PC-3 (cell line): ENCODE data around the gene RNF8. TPM values are rescaled to one million over a fixed set of nuclear protein-coding genes. Genes with fewer than 3 reads are reported as not detected.

Experiments used
- ATAC-seq: fragments of 200-7000 bp; cut with Tn5 transposase; 2 replicates; pipeline ENCODE4 v1.9.1; 2020; ENCODE audit warnings: mild to moderate bottlenecking, moderate library complexity
- BruUV-seq: library from RNA; stranded (reverse); fragments of 400-500 nt; replicated peaks from 2 replicates; lab custom pipeline; 2021; lab: Mats Ljungman, UMichigan
- CTCF ChIA-PET: fragments of 300-600 bp; sonication (Branson Sonifier 250); formaldehyde crosslinking; loops from one replicate; lab custom pipeline; 2022; ENCODE audit warnings: antibody characterized with exemption; lab: Charles Lee
- POLR2A ChIA-PET: fragments of 300-600 bp; sonication (Branson Sonifier 250); formaldehyde crosslinking; loops from one replicate; lab custom pipeline; 2022; ENCODE audit warnings: antibody characterized with exemption; ENCODE audit not compliant: unreplicated experiment; lab: Charles Lee
- DNase-seq: peaks from one replicate; pipeline ENCODE4 v3.0.0-alpha.2; 2015
- H2AFZ ChIP-seq: fragments of 300-600 bp; sonication (generic); 2 replicates; pipeline ENCODE4 v1.6.0; 2016; ENCODE audit warnings: antibody characterized with exemption, low read length
- H3F3A ChIP-seq: fragments of 300-600 bp; sonication (generic); one replicate; pipeline ENCODE4 v1.6.0; 2017; ENCODE audit warnings: antibody characterized with exemption, low read length, control low read depth, mild to moderate bottlenecking; ENCODE audit not compliant: unreplicated experiment
- H3K27ac ChIP-seq: fragments of 300-600 bp; sonication (generic); 2 replicates; pipeline ENCODE4 v1.5.1; 2016; ENCODE audit warnings: mild to moderate bottlenecking, low read length
- H3K27me3 ChIP-seq: fragments of 300-600 bp; sonication (generic); 2 replicates; pipeline ENCODE4 v1.6.1; 2016; ENCODE audit warnings: low read length, mixed read lengths
- H3K36me3 ChIP-seq: fragments of 300-600 bp; sonication (generic); 2 replicates; pipeline ENCODE4 v1.6.1; 2016; ENCODE audit warnings: low read depth, mixed run types, low read length, mixed read lengths
- H3K4me1 ChIP-seq: fragments of 300-600 bp; sonication (generic); 2 replicates; pipeline ENCODE4 v1.5.1; 2016; ENCODE audit warnings: low read length; ENCODE audit not compliant: insufficient read depth
- H3K4me2 ChIP-seq: fragments of 300-600 bp; sonication (generic); 2 replicates; pipeline ENCODE4 v1.6.0; 2016; ENCODE audit warnings: low read length
- H3K4me3 ChIP-seq: fragments of 300-600 bp; sonication (generic); 2 replicates; pipeline ENCODE4 v1.5.1; 2016; ENCODE audit warnings: mild to moderate bottlenecking, low read length, mixed read lengths
- H3K79me2 ChIP-seq: fragments of 300-600 bp; sonication (generic); 2 replicates; pipeline ENCODE4 v1.6.1; 2017; ENCODE audit warnings: low read length, mixed read lengths
- H3K9ac ChIP-seq: fragments of 300-600 bp; sonication (generic); 2 replicates; pipeline ENCODE4 v1.6.0; 2016; ENCODE audit warnings: mild to moderate bottlenecking, low read length
- H3K9me2 ChIP-seq: fragments of 300-600 bp; sonication (generic); replicated peaks from 2 replicates; pipeline ENCODE4 v1.6.1; 2016; ENCODE audit warnings: mixed run types, low read length, mixed read lengths
- H3K9me3 ChIP-seq: fragments of 300-600 bp; sonication (generic); 2 replicates; pipeline ENCODE4 v1.6.1; 2016; ENCODE audit warnings: low read length, mixed read lengths
- H4K20me1 ChIP-seq: fragments of 300-600 bp; sonication (generic); 2 replicates; pipeline ENCODE4 v1.6.1; 2016; ENCODE audit warnings: low read length, mixed read lengths
- EZH2 ChIP-seq: fragments of 300-600 bp; sonication (generic); IDR thresholded peaks from one replicate; pipeline ENCODE4 v1.6.1; 2017; ENCODE audit warnings: antibody characterized with exemption, mild to moderate bottlenecking, low read length; ENCODE audit not compliant: unreplicated experiment
- EZH2phosphoT487 ChIP-seq: fragments of 300-600 bp; sonication (generic); IDR thresholded peaks from 2 replicates; pipeline ENCODE4 v1.6.1; 2018; ENCODE audit warnings: mild to moderate bottlenecking, antibody characterized with exemption, low read length, borderline replicate concordance
- intact Hi-C: fragments of 100-400 bp; cut with micrococcal nuclease; formaldehyde crosslinking; loops from 2 replicates; pipeline ENCODE4 v1.9.0; 2023
- total RNA-seq: library from RNA; depleted of rRNA; stranded (reverse); fragments of >200 nt; gene quantifications from 2 replicates; pipeline ENCODE4 v1.2.3, GENCODE V29; 2014
- TF ChIP-seq, protein P1 (sequence below): fragments of 300-600 bp; sonication (generic); conservative IDR thresholded peaks from 2 replicates; pipeline ENCODE4 v1.5.1; 2017; ENCODE audit warnings: antibody characterized with exemption, low read depth, mild to moderate bottlenecking, low read length

The RNF8 gene
- total RNA-seq, 1 experiment from 2014 or later = 28.1 TPM

GRCh38 chr6:37319856-37320480 is 33.8 kb upstream of the RNF8 start:
- H3F3A ChIP-seq = peaks cover 13% of the 10 kb centered on the region
- peaks cover 4% of the 10 kb centered on the region; the same call in 1 of the 2 replicates for H4K20me1 ChIP-seq
- intact Hi-C loops = loop anchor here (5.0 to 10.0 kb wide), 2 partner anchors 47 to 115 kb away; partner anchors contain the start of gene CMTR1
- DNase-seq (peak; percentile 71), ATAC-seq (no peak; the same call in 1 of the 2 replicates)
- H3K9me2 ChIP-seq = no peaks in the 10 kb centered on the region
- H3K4me2 ChIP-seq = peak overlapping the region; percentile 41
- TF ChIP-seq, protein P1, sequence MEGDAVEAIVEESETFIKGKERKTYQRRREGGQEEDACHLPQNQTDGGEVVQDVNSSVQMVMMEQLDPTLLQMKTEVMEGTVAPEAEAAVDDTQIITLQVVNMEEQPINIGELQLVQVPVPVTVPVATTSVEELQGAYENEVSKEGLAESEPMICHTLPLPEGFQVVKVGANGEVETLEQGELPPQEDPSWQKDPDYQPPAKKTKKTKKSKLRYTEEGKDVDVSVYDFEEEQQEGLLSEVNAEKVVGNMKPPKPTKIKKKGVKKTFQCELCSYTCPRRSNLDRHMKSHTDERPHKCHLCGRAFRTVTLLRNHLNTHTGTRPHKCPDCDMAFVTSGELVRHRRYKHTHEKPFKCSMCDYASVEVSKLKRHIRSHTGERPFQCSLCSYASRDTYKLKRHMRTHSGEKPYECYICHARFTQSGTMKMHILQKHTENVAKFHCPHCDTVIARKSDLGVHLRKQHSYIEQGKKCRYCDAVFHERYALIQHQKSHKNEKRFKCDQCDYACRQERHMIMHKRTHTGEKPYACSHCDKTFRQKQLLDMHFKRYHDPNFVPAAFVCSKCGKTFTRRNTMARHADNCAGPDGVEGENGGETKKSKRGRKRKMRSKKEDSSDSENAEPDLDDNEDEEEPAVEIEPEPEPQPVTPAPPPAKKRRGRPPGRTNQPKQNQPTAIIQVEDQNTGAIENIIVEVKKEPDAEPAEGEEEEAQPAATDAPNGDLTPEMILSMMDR = no peak
- no peaks in the 10 kb centered on the region for H3K27me3 ChIP-seq
- H3K79me2 ChIP-seq = no peaks in the 10 kb centered on the region
- H2AFZ ChIP-seq = no peak overlapping the region
- H3K27ac ChIP-seq = peak overlapping the region; percentile 71
- H3K4me3 ChIP-seq = no peak overlapping the region
- POLR2A ChIA-PET = interaction anchor here (0.7 kb wide), 1 partner anchor 135 kb away, joined by 3 read pairs; no protein-coding TSS in a partner anchor
- peaks cover 59% of the 10 kb centered on the region for H3K4me1 ChIP-seq
- H3K9ac ChIP-seq = 0 out of 2 replicates have a peak overlapping the region, but pooled peaks have one; percentile 16
- CTCF ChIA-PET = interaction anchor here (0.6 kb wide), 1 partner anchor 285 kb away, joined by 5 read pairs; no protein-coding TSS in a partner anchor
- H3K9me3 ChIP-seq = no peaks in the 10 kb centered on the region
- BruUV-seq = no TSS peak
- H3K36me3 ChIP-seq = peaks cover 43% of the 10 kb centered on the region

GRCh38 chr6:37320646-37321045 is 33.1 kb upstream of the RNF8 start:
- intact Hi-C loops = loop anchor here (5.0 to 10.0 kb wide), 2 partner anchors 47 to 114 kb away; partner anchors contain the start of gene CMTR1
- CTCF ChIA-PET = no interaction called here
- peaks cover 42% of the 10 kb centered on the region for H3K36me3 ChIP-seq

DNA sequence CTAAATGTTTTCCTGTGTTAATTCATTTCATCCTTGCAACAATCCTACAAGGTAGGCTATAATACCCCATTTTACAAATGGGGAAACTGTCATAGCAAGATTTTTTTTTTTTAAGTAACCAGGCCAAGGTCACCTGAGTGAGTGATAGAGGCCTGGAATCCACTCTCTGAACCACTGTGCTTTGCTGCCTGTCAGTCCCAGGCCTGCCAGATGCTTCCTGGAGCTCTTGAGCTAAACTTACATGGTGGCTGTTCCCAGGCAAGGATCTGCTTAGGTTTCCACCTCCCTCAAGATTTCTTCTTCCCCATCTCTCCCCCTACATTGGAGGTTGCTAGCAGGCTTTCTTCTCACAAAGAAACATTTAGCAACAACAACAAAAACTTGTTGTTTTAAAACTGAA is 32.7 kb upstream of the RNF8 start:
- no peak overlapping the region for H3K4me3 ChIP-seq
- POLR2A ChIA-PET = no interaction called here
- BruUV-seq = no TSS peak
- peaks cover 16% of the 10 kb centered on the region for H3F3A ChIP-seq
- H2AFZ ChIP-seq = no peak overlapping the region
- CTCF ChIA-PET = no interaction called here
- H3K36me3 ChIP-seq = peaks cover 37% of the 10 kb centered on the region
- H3K9me2 ChIP-seq = no peaks in the 10 kb centered on the region
- no peak overlapping the region for H3K9ac ChIP-seq
- TF ChIP-seq EZH2 (no peak), EZH2phosphoT487 (no peak)
- TF ChIP-seq, protein P1 = no peak
- H3K27ac ChIP-seq = no peak overlapping the region
- no peaks in the 10 kb centered on the region for H3K79me2 ChIP-seq
- no peak for ATAC-seq
- DNase-seq = no peak
- no peaks in the 10 kb centered on the region for H3K27me3 ChIP-seq
- no peak overlapping the region for H3K4me2 ChIP-seq
- H3K9me3 ChIP-seq = no peaks in the 10 kb centered on the region
- intact Hi-C loops = loop anchor here (5.0 to 10.0 kb wide), 2 partner anchors 46 to 114 kb away; partner anchors contain the start of gene CMTR1
- peaks cover 4% of the 10 kb centered on the region; the same call in 1 of the 2 replicates for H4K20me1 ChIP-seq
- H3K4me1 ChIP-seq = peaks cover 65% of the 10 kb centered on the region

More at GRCh38 chr6:37320646-37321045, 33.1 kb upstream of the RNF8 start:
- TF ChIP-seq EZH2phosphoT487 (no peak), EZH2 (no peak)
- TF ChIP-seq, protein P1 = no peak
- no peaks in the 10 kb centered on the region for H3K9me2 ChIP-seq
- H3K4me2 ChIP-seq = no peak overlapping the region
- no peak overlapping the region for H3K9ac ChIP-seq
- H2AFZ ChIP-seq = no peak overlapping the region
- H3F3A ChIP-seq = peaks cover 16% of the 10 kb centered on the region
- H3K4me3 ChIP-seq = no peak overlapping the region
- H3K27ac ChIP-seq = peak overlapping the region; percentile 71
- no peak for DNase-seq
- H3K4me1 ChIP-seq = peaks cover 65% of the 10 kb centered on the region
- no peak for ATAC-seq
- H3K9me3 ChIP-seq = no peaks in the 10 kb centered on the region
- BruUV-seq = no TSS peak
- POLR2A ChIA-PET = interaction anchor here (0.7 kb wide), 1 partner anchor 134 kb away, joined by 3 read pairs; no protein-coding TSS in a partner anchor
- H4K20me1 ChIP-seq = peaks cover 4% of the 10 kb centered on the region; the same call in 1 of the 2 replicates
- no peaks in the 10 kb centered on the region for H3K79me2 ChIP-seq
- no peaks in the 10 kb centered on the region for H3K27me3 ChIP-seq
